GM12865 (cell line): ENCODE measurements around the gene STAB2.

Source experiments
- DNase-seq: peaks from one replicate; pipeline ENCODE4 v3.0.0; 2010; ENCODE audit warnings: low read depth
- H3K4me3 ChIP-seq: 2 replicates; pipeline ENCODE4 v1.5.1; 2011; ENCODE audit warnings: mild to moderate bottlenecking, low read depth, low read length, control low read depth
- CTCF ChIP-seq: IDR thresholded peaks from 2 replicates; pipeline ENCODE4 v1.5.1; 2011; ENCODE audit warnings: low read length, control low read depth, low read depth, inconsistent platforms; ENCODE audit not compliant: insufficient read depth; ENCODE audit errors: missing control alignments

STAB2 gene

GRCh38 chr12:103715494-103715893 lies 128.4 kb downstream of the STAB2 start:
- DNase-seq = no peak
- no peak overlapping the region for H3K4me3 ChIP-seq
- TF ChIP-seq CTCF = no peak

GRCh38 chr12:103716517-103717196 lies 129.6 kb downstream of the STAB2 start:
- DNase-seq = no peak
- no peak overlapping the region for H3K4me3 ChIP-seq
- no peak for TF ChIP-seq CTCF

DNA sequence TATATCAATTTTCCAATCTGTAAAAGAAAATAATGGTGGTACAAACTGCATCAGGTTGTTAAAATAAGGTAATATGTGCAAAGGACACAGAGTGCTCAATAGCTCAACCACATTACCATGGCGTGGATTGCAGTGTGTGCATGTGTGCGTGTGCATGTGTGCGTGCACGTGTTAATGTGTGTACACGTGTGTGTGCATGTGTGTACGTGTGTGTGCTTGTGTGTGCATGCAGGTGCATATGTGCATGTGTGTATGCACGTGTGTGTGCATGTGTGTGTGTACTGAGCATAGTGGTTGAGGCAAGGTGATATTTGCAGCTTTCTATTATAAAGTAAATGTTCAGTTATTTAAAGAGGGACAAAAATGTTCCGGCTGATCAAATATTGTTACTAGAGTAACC lies 138.3 kb downstream of the STAB2 start:
- no peak for TF ChIP-seq CTCF
- no peak for DNase-seq
- no peak overlapping the region for H3K4me3 ChIP-seq

GRCh38 chr12:103727638-103728037 lies 140.6 kb downstream of the STAB2 start:
- TF ChIP-seq CTCF = no peak
- H3K4me3 ChIP-seq = no peak overlapping the region
- DNase-seq = no peak

DNA sequence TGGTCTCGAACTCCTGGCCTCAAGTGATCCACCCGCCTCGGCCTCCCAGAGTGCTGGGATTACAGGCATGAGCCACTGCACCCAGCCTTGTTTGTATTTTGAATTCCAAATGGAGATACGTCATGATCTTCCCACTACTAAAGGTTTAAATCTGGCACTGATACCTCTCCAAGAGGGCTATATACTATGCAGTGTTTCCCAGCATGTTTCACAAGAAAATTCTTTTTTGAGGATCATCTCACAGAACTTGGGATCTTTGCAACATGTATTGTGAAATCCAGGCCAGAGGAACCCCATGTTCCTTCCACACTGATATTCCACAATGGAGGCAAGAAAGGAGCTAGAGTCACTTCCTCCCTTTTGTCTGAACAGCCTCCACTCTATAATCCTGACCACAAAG lies 141.2 kb downstream of the STAB2 start:
- DNase-seq = no peak
- no peak overlapping the region for H3K4me3 ChIP-seq
- TF ChIP-seq CTCF = no peak

DNA sequence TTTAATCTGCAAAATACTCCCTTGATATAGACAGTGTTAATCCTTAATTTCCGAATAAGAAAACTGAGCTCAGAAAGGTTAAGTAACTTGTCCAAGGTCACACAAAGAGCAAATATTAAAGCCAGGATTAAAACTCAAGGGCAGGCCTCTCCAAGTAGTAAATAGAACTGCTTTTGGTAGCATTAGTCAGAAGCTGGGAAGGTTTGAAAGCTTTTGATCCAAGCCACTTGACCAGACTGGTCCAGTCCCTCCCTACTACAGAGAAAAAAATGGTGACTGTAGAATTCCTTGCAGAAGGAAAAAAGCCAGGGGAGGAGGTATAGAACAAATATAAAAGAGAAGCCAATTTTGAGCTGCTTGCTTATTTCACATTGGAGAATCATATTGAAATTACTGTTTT lies 142.4 kb downstream of the STAB2 start:
- no peak overlapping the region for H3K4me3 ChIP-seq
- no peak for DNase-seq
- TF ChIP-seq CTCF = no peak

GRCh38 chr12:103731539-103731938 lies 144.5 kb downstream of the STAB2 start:
- no peak overlapping the region for H3K4me3 ChIP-seq
- DNase-seq = peak; percentile 22
- no peak for TF ChIP-seq CTCF
